ENCODE measurements around the gene ESR1.

GRCh38 chr6:152002306-152002705 is 194.8 kb downstream of the ESR1 start:
- TF ChIP-seq CTCF (conservative IDR thresholded peaks at IDR 0.05 in 1 of 2, IDR thresholded peaks at IDR 0.05 in 1 of 2; ENCODE audit: extremely low read depth in 1 of 2, insufficient read depth in 1 of 2, low read depth in 1 of 2, low read length in 2 of 2) = no peak
- TF ChIP-seq EZH2 (IDR thresholded peaks at IDR 0.05; ENCODE audit: borderline replicate concordance, low read length) = no peak
